ENCODE results near the gene TMEM44.
"Not testable (repeated sequence)": the region's sequence is repeated elsewhere in the genome, so short reads cannot be mapped to it uniquely, and the experiment has no call there.

TMEM44 gene

DNA sequence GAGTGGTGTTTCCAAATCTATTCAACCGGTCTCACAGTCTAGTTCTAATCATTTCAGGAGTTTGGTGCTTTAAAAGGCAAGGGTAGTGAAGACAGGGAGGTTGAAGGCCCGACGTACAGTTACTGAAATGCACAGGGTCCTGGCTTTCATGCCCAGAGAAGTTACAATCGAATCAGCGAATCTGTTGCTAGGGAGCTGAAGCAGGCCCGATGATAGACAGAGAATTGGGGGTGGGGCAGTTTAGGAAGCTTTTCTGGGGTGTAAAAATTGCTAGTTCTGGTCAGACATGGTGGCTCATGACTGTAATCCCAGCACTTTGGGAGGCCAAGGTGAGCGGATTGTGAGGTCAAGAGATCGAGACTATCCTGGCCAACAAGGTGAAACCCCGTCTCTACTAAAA is 83.4 kb downstream of the TMEM44 start:
- DNase-seq = no peak

DNA sequence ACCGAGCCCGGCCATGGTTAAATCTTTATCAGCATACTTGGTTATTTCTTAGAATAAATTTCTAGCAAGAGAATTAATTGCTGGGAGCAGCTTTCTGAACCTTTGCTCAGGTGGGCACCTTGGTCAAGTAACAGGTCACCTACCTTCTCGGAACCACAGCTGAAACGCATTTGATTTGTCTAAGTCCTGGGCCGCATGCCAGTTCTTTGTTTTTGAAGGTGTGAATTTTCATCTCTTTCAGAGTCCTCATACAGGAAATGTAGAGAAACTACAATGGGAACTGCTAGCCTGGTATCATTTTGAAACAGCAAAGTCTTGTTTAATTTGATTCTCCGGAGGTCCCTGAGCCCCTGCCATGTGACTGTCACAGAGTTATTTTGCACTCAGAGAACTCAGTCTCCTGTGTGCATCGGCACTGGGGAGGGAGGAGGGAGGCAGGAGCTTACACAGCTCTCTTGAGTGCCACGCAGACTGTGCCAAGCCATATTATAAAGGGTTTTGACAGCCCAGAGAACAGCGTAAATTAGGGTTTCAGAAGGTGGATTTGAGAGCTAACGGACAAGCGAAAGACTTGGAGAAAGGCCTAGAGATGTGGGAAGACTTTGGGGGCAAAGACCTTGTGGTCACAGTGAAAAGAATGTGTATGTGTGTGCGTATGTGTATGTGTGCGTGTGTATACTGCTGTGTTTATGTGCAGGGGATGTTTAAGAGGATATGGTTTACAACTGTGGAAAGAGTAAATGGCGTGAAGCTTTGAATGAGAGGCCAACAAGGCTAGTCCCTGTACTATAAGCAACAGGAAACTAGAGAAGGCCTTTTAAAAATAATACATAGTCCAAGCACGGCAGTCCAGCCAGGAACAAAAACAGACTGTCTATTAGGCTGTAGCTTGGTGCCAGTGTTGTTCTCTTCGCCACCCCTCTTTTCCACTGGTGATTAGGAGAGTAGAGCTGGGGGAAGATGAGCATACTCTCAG is 84.6 kb downstream of the TMEM44 start:
- peak; percentile 27 for DNase-seq

DNA sequence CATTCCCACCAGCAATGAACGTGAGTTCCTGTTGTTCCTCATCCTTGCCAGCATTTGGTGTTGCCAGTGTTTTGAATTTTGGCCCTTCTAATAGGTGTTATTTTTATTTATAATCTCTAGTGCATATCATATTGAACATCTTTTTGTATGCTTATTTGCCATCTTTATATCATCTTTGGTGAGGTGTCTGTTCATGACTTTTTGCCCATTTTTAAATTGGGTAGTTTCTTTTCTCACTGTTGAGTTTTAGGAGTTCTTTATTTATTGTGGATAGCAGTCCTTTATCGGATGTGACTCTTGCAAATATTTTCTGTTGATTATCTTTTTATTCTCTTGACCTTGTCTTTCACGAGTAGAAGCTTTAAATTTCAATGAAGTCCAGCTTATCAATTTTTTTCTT is 86.2 kb downstream of the TMEM44 start:
- no peak for DNase-seq

DNA sequence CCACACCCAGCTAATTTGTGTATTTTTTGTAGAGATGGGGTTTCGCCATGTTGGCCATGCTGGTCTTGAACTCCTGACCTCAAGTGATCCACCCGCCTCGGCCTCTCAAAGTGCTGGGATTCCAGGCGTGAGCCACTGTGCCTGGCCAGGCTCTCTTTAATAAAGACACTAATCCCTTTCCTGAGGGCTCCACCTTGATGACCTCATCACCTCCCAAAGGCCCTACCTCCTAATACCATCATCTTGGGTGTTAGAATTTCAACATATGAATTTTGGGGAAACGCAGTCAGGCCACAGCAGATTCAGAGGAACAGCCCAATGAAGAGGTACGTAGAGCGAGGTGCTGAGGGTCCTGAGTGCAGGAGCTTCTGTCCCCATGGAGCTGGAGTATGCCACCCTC is 87.7 kb downstream of the TMEM44 start:
- not testable (repeated sequence) for DNase-seq

DNA sequence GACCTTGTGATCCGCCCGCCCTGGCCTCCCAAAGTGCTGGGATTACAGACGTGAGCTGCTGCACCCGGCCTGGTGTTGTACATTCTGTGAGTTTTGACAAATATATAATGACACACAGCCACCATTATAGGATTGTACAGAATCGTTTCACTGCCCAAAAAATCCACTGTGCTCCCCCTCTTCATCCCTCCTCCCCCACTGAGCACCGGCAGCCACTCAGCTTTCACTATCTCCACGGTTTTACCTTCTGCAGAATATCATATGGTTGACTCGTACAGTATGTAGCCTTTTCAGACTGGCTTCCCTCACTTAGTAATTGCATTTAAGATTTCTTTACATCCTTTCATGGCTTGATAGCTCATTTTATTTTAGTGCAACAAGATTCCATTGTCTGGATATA is 89.7 kb downstream of the TMEM44 start:
- no peak for DNase-seq

DNA sequence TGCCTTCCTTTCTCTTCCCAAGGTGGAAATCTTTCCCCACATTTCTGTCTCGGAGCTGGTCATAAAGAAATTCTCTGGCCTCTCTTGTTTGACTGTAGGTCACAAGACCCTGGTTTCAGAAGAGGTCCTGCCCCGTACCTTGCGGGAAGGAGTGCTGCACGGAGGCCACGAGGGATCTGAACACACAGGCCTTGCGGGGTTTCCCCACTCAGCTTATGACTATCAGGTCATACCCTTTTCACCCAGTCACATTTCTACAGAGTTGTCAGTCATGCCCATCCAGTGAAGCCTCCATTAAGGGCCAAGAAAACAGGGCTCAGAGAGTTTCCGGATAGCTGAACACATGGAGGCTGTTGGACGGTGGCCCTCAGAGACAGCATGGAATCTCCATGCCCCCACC is 91.7 kb downstream of the TMEM44 start:
- DNase-seq = no peak

DNA sequence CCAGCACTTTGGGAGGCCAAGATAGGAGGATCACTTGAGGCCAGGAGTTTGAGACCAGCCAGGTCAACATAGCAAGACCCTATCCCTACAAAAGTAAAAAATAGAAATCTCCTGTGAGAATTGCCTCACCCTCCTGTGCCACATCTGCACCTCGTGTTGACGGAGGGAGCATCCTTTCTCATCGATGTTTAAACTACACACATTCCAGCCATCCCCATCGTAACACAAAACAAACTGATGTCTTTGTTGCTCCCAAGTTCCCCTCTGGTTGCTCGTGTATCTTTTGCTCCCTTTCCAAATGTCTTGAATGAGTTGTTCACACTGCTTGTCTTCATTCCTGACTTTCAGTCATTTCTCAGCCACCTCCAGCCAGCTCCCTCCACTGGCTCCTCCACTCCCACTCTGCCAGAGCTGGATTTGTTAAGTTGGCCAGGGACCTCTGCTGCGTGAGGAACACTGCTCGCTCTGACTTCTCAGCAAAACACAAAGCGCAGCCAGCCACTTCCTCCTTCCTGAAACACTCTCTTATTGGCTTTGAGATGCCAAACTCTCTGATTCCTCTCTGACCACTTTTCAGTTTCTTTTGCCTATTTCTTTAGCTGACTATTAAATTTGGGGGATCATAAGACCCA is 92.8 kb downstream of the TMEM44 start:
- no peak for DNase-seq

DNA sequence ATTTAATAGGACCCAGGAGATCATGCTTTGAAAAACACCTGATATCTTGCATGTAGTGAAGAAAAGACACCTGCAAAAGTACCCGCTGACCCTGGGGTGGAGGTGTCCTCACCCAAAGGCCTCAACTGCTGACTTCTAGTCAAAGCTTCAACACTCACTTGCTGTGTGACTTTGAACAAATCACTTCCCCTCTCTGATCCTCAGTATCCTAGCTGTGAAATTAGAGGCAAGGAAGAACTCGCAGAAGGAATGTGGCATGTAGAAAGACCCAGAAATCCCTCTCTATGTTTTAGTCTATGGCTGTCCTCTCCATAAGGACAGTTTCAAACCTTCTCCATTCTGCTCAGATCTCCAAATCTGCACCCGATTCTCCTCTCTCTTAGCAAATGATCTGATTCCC is 93.7 kb downstream of the TMEM44 start:
- DNase-seq = no peak

DNA sequence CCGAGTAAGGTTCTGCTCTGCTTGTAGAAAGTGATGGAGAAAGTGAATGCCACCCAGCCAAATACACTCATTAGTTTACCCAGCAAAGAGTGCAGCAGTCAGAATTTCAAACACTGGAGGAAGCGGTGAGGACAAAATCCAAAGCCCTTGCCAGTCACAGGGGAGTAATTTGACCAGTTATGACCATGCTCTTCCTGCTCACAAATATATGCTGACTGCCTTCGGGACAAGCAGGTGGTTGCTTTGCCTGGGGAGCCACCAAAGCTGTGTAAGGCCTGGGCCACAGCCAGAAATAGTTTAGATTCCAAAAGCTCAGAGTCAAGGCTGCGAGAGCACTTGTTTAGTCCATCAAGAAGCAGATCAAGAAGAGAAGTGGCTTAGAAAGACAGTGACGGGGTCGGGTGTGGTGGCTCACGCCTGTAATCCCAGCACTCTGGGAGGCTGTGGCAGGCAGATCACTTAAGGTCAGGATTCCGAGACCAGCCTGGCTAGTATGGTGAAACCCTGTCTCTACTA is 95.4 kb downstream of the TMEM44 start:
- DNase-seq = peak; percentile 52
